Jurkat, Clone E6-1 (cell line): ENCODE measurements around the gene NKIRAS1.
"Not testable (repeated sequence)": the region's sequence is repeated elsewhere in the genome, so short reads cannot be mapped to it uniquely, and the experiment has no call there.

Source experiments
- DNase-seq: peaks from one replicate; pipeline ENCODE4 v3.0.0-alpha.2; 2011; ENCODE audit warnings: low read depth, low spot score
- H3K4me3 ChIP-seq: 2 replicates; pipeline ENCODE4 v1.5.1; 2011; ENCODE audit warnings: mild to moderate bottlenecking, low read length, control low read depth, moderate library complexity

Gene NKIRAS1

GRCh38 chr3:23877329-23877980, 39.3 kb downstream of the NKIRAS1 start:
- H3K4me3 ChIP-seq: no peak overlapping the region
- DNase-seq: no peak

- no peak for DNase-seq
- no peak overlapping the region for H3K4me3 ChIP-seq
Measured at GRCh38 chr3:23876923-23877322, 39.9 kb downstream of the NKIRAS1 start.

- H3K4me3 ChIP-seq: no peak overlapping the region
- no peak for DNase-seq
Measured at GRCh38 chr3:23875113-23875725, 41.6 kb downstream of the NKIRAS1 start.

GRCh38 chr3:23874359-23875112, 42.3 kb downstream of the NKIRAS1 start:
- no peak overlapping the region for H3K4me3 ChIP-seq
- DNase-seq: no peak

- no peak overlapping the region for H3K4me3 ChIP-seq
- DNase-seq: no peak
Measured at GRCh38 chr3:23873941-23874340, 42.8 kb downstream of the NKIRAS1 start.

- no peak overlapping the region for H3K4me3 ChIP-seq
- DNase-seq: no peak
Measured at GRCh38 chr3:23872330-23872729, 44.5 kb downstream of the NKIRAS1 start.

GRCh38 chr3:23871361-23871760, 45.4 kb downstream of the NKIRAS1 start:
- not testable (repeated sequence) for DNase-seq, H3K4me3 ChIP-seq

- not testable (repeated sequence) for DNase-seq, H3K4me3 ChIP-seq
Measured at GRCh38 chr3:23870663-23871043, 46.1 kb downstream of the NKIRAS1 start.

GRCh38 chr3:23869977-23870662, 46.7 kb downstream of the NKIRAS1 start:
- H3K4me3 ChIP-seq: no peak overlapping the region
- DNase-seq: peak; percentile 46

GRCh38 chr3:23867838-23868237, 49.0 kb downstream of the NKIRAS1 start:
- H3K4me3 ChIP-seq: no peak overlapping the region
- DNase-seq: no peak

- no peak for DNase-seq
- H3K4me3 ChIP-seq: no peak overlapping the region
Measured at GRCh38 chr3:23867400-23867799, 49.4 kb downstream of the NKIRAS1 start.

- DNase-seq: no peak
- H3K4me3 ChIP-seq: no peak overlapping the region
Measured at GRCh38 chr3:23865595-23866396, 51.0 kb downstream of the NKIRAS1 start.

- no peak for DNase-seq
- no peak overlapping the region for H3K4me3 ChIP-seq
Measured at GRCh38 chr3:23864931-23865330, 51.9 kb downstream of the NKIRAS1 start.

GRCh38 chr3:23863060-23863459, 53.7 kb downstream of the NKIRAS1 start:
- no peak overlapping the region for H3K4me3 ChIP-seq
- no peak for DNase-seq

GRCh38 chr3:23861689-23862088, 55.1 kb downstream of the NKIRAS1 start:
- H3K4me3 ChIP-seq: no peak overlapping the region
- no peak for DNase-seq

GRCh38 chr3:23859839-23860382, 56.9 kb downstream of the NKIRAS1 start:
- peak; percentile 48 for DNase-seq
- H3K4me3 ChIP-seq: no peak overlapping the region

- peak; percentile 18 for DNase-seq
- no peak overlapping the region for H3K4me3 ChIP-seq
Measured at GRCh38 chr3:23859012-23859743, 57.6 kb downstream of the NKIRAS1 start.

- no peak overlapping the region for H3K4me3 ChIP-seq
- DNase-seq: no peak
Measured at GRCh38 chr3:23856286-23856685, 60.5 kb downstream of the NKIRAS1 start.
